Measurements from ENCODE around the gene ZC3H12A.
"Not testable (repeated sequence)": the region's sequence is repeated elsewhere in the genome, so short reads cannot be mapped to it uniquely, and the experiment has no call there.

DNA sequence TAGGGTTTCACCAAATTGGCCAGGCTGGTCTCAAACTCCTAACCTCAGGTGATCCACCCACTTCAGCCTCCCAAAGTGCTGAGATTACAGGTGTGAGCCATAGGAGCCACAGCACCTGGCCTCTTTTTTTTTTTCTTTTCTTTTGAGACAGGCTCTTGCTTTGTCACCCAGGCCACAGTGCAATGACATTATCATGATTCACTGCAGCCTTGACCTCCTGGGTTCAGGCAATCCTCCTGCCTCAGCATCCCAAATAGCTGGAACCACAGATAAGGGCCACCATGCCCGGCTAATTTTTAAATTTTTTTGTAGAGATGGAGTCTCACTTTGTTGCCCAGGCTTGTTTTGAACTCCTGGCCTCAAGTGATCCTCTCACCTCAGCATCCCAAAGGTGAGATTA, 55.5 kb downstream of the ZC3H12A start:
- TF ChIP-seq, protein P1, sequence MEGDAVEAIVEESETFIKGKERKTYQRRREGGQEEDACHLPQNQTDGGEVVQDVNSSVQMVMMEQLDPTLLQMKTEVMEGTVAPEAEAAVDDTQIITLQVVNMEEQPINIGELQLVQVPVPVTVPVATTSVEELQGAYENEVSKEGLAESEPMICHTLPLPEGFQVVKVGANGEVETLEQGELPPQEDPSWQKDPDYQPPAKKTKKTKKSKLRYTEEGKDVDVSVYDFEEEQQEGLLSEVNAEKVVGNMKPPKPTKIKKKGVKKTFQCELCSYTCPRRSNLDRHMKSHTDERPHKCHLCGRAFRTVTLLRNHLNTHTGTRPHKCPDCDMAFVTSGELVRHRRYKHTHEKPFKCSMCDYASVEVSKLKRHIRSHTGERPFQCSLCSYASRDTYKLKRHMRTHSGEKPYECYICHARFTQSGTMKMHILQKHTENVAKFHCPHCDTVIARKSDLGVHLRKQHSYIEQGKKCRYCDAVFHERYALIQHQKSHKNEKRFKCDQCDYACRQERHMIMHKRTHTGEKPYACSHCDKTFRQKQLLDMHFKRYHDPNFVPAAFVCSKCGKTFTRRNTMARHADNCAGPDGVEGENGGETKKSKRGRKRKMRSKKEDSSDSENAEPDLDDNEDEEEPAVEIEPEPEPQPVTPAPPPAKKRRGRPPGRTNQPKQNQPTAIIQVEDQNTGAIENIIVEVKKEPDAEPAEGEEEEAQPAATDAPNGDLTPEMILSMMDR (IDR thresholded peaks at IDR 0.05): not testable (repeated sequence)
- TF ChIP-seq POLR2A (IDR thresholded peaks at IDR 0.05): not testable (repeated sequence)

Measured in testis (tissue), 2 donors.